ENCODE data around the gene S100A7A. TPM values are rescaled to one million over a fixed set of nuclear protein-coding genes. Genes with fewer than 3 reads are reported as not detected.
A peak's percentile ranks its signal among the peaks of the same experiment; 100 is the strongest.

S100A7A gene
- polyA plus RNA-seq, 3 donors = not detected

- no peak for TF ChIP-seq CTCF (IDR thresholded peaks at IDR 0.05)
- Mint-ChIP-seq H3K4me3 (peak overlapping the region in 1 of 2 donors; percentile 49), H3K36me3 (peaks cover 0 to 3% of the 10 kb centered on the region in 2 donors), H3K9me3 (no peaks in the 10 kb centered on the region), H3K27me3 (ENCODE audit: low read depth in 3 of 3) (peaks cover 1 to 5% (median 4%) of the 10 kb centered on the region in 3 donors), H3K4me1 (peaks cover 82% of the 10 kb centered on the region), H3K27ac (no peak overlapping the region)
- Histone ChIP-seq H3K27me3 (ENCODE audit: control insufficient read depth in 2 of 2, insufficient read depth in 2 of 2, low read length in 2 of 2) (no peaks in the 10 kb centered on the region), H3K9me3 (replicated peaks in 1 of 2; ENCODE audit: control insufficient read depth in 1 of 2, insufficient read depth in 1 of 2, low read length in 2 of 2) (no peaks in the 10 kb centered on the region), H3K36me3 (replicated peaks in 1 of 2; ENCODE audit: control insufficient read depth in 1 of 2, insufficient read depth in 2 of 2, low read length in 2 of 2) (no peaks in the 10 kb centered on the region), H3K4me1 (ENCODE audit: control insufficient read depth in 1 of 2, insufficient read depth in 2 of 2, low read length in 2 of 2) (peaks cover 70 to 85% of the 10 kb centered on the region in 2 donors), H2AFZ (ENCODE audit: insufficient read depth, low read depth, low read length, poor library complexity, severe bottlenecking) (no peak overlapping the region), H3K4me3 (replicated peaks in 1 of 3; ENCODE audit: low read depth in 2 of 3, low read length in 3 of 3) (no peak overlapping the region), H3K4me2 (replicated peaks; ENCODE audit: extremely low read depth, low read length, poor library complexity, severe bottlenecking) (no peak overlapping the region), H3K79me2 (ENCODE audit: insufficient read depth, low read length) (peaks cover 10% of the 10 kb centered on the region), H4K20me1 (ENCODE audit: insufficient read depth, low read length) (no peaks in the 10 kb centered on the region), H3K27ac (ENCODE audit: low read depth in 1 of 2, low read length in 2 of 2) (no peak overlapping the region), H3K9ac (ENCODE audit: insufficient read depth, low read length, poor library complexity, severe bottlenecking) (no peak overlapping the region)
- WGBS (ENCODE audit: insufficient coverage) = 95% methylated on average over 16 of the region's 19 CpGs
- intact Hi-C loops (cut with micrococcal nuclease) = no loop called here
- DNase-seq = no peak
Observed at GRCh38 chr1:153397051-153397923, 19.0 kb upstream of the S100A7A start.

GRCh38 chr1:153397924-153398651 lies 18.2 kb upstream of the S100A7A start:
- Histone ChIP-seq H3K79me2 (ENCODE audit: insufficient read depth, low read length) (peaks cover 2% of the 10 kb centered on the region), H2AFZ (ENCODE audit: insufficient read depth, low read depth, low read length, poor library complexity, severe bottlenecking) (no peak overlapping the region), H3K9ac (ENCODE audit: insufficient read depth, low read length, poor library complexity, severe bottlenecking) (no peak overlapping the region), H3K27ac (ENCODE audit: low read depth in 1 of 2, low read length in 2 of 2) (no peak overlapping the region), H3K36me3 (replicated peaks in 1 of 2; ENCODE audit: control insufficient read depth in 1 of 2, insufficient read depth in 2 of 2, low read length in 2 of 2) (no peaks in the 10 kb centered on the region), H3K4me2 (replicated peaks; ENCODE audit: extremely low read depth, low read length, poor library complexity, severe bottlenecking) (no peak overlapping the region), H3K4me1 (ENCODE audit: control insufficient read depth in 1 of 2, insufficient read depth in 2 of 2, low read length in 2 of 2) (peaks cover 69 to 85% of the 10 kb centered on the region in 2 donors), H3K4me3 (replicated peaks in 1 of 3; ENCODE audit: low read depth in 2 of 3, low read length in 3 of 3) (no peak overlapping the region), H4K20me1 (ENCODE audit: insufficient read depth, low read length) (no peaks in the 10 kb centered on the region), H3K9me3 (replicated peaks in 1 of 2; ENCODE audit: control insufficient read depth in 1 of 2, insufficient read depth in 1 of 2, low read length in 2 of 2) (no peaks in the 10 kb centered on the region), H3K27me3 (ENCODE audit: control insufficient read depth in 2 of 2, insufficient read depth in 2 of 2, low read length in 2 of 2) (no peaks in the 10 kb centered on the region)
- H3K27me3 Mint-ChIP-seq (ENCODE audit: low read depth in 3 of 3) = peaks cover 1 to 5% (median 4%) of the 10 kb centered on the region in 3 donors
- intact Hi-C loops (cut with micrococcal nuclease) = no loop called here
- H3K27ac Mint-ChIP-seq = peak overlapping the region in 1 of 7 donors; percentile 25
- peaks cover 0 to 3% of the 10 kb centered on the region in 2 donors for H3K36me3 Mint-ChIP-seq
- peak overlapping the region; percentile 17 to 49 for H3K4me3 Mint-ChIP-seq
- no peaks in the 10 kb centered on the region for H3K9me3 Mint-ChIP-seq
- 63% methylated on average over 2 of the region's 6 CpGs for WGBS (ENCODE audit: insufficient coverage)
- DNase-seq = no peak
- peaks cover 81% of the 10 kb centered on the region for H3K4me1 Mint-ChIP-seq
- no peak for TF ChIP-seq CTCF (IDR thresholded peaks at IDR 0.05)

All from CD14-positive monocyte (primary cell).